GM18508 (cell line): ENCODE data around the gene MUC12.

Experiments
- ATAC-seq: cut with Tn5 transposase; IDR thresholded peaks from one replicate; pipeline ENCODE4 v1.9.1; 2021; ENCODE audit warnings: moderate number of reproducible peaks; ENCODE audit not compliant: insufficient read depth, unreplicated experiment

Gene MUC12

GRCh38 chr7:100957832-100958421 lies 11.4 kb upstream of the MUC12 start:
- ATAC-seq = no peak

GRCh38 chr7:100959894-100960293 lies 9.5 kb upstream of the MUC12 start:
- ATAC-seq = no peak

GRCh38 chr7:100962537-100962936 lies 6.8 kb upstream of the MUC12 start:
- no peak for ATAC-seq

- no peak for ATAC-seq
Measured at GRCh38 chr7:100963386-100963785, 6.0 kb upstream of the MUC12 start.

- no peak for ATAC-seq
Measured at GRCh38 chr7:100963874-100964273, 5.5 kb upstream of the MUC12 start.

- ATAC-seq = no peak
Measured at GRCh38 chr7:100964630-100965029, 4.7 kb upstream of the MUC12 start.

GRCh38 chr7:100965045-100965722 lies 4.2 kb upstream of the MUC12 start:
- ATAC-seq = no peak

- no peak for ATAC-seq
Measured at GRCh38 chr7:100965723-100966541, 3.4 kb upstream of the MUC12 start.

- no peak for ATAC-seq
Measured at GRCh38 chr7:100966542-100967291, 2.6 kb upstream of the MUC12 start.

- ATAC-seq = no peak
Measured at GRCh38 chr7:100967292-100967863, 2.0 kb upstream of the MUC12 start.

GRCh38 chr7:100968031-100968430 lies 1.3 kb upstream of the MUC12 start:
- no peak for ATAC-seq

- no peak for ATAC-seq
Measured at GRCh38 chr7:100968650-100969049, 715 bp upstream of the MUC12 start.

- ATAC-seq = no peak
Measured at GRCh38 chr7:100971111-100972001, 2.0 kb downstream of the MUC12 start.

- no peak for ATAC-seq
Measured at GRCh38 chr7:100972002-100972347, 2.6 kb downstream of the MUC12 start.

GRCh38 chr7:100974021-100974420 lies 4.7 kb downstream of the MUC12 start:
- no peak for ATAC-seq

- no peak for ATAC-seq
Measured at GRCh38 chr7:100975371-100975821, 6.0 kb downstream of the MUC12 start.

GRCh38 chr7:100978300-100978699 lies 8.9 kb downstream of the MUC12 start:
- ATAC-seq = no peak

- ATAC-seq = no peak
Measured at GRCh38 chr7:100983451-100984187, 14.3 kb downstream of the MUC12 start.
